Fibroblast of the aortic adventitia (primary cell): ENCODE results near the gene MCM10. TPM values are rescaled to one million over a fixed set of nuclear protein-coding genes. Genes with fewer than 3 reads are reported as not detected.

ENCODE experiments used
- DNase-seq: peaks from one replicate; pipeline ENCODE4 v3.0.0-alpha.2; 2010; ENCODE audit warnings: low read depth
- H3K4me3 ChIP-seq: 2 replicates; pipeline ENCODE4 v1.5.1; 2011; ENCODE audit warnings: low read depth, mild to moderate bottlenecking, control low read depth, low read length, moderate library complexity
- CTCF ChIP-seq: IDR thresholded peaks from 2 replicates; pipeline ENCODE4 v1.5.1; 2011; ENCODE audit warnings: mild to moderate bottlenecking, low read length, control low read depth, inconsistent platforms; ENCODE audit not compliant: insufficient read depth
- total RNA-seq: library from RNA; depleted of rRNA; stranded (reverse); fragments of >200 nt; gene quantifications from 2 replicates; pipeline ENCODE4 v1.2.3, GENCODE V29; 2012; ENCODE audit warnings: low replicate concordance

The MCM10 gene
- total RNA-seq, 1 donor: 19.5 TPM

GRCh38 chr10:13222566-13222965 is 61.2 kb downstream of the MCM10 start:
- no peak overlapping the region for H3K4me3 ChIP-seq
- no peak for TF ChIP-seq CTCF
- no peak for DNase-seq

- no peak for TF ChIP-seq CTCF
- no peak for DNase-seq
- no peak overlapping the region for H3K4me3 ChIP-seq
Observed at GRCh38 chr10:13223241-13223640, 61.9 kb downstream of the MCM10 start.

GRCh38 chr10:13224210-13224995 is 63.0 kb downstream of the MCM10 start:
- no peak for TF ChIP-seq CTCF

GRCh38 chr10:13225601-13226000 is 64.2 kb downstream of the MCM10 start:
- DNase-seq: no peak
- no peak overlapping the region for H3K4me3 ChIP-seq
- no peak for TF ChIP-seq CTCF

More at GRCh38 chr10:13224210-13224995, 63.0 kb downstream of the MCM10 start:
- H3K4me3 ChIP-seq: no peak overlapping the region
- DNase-seq: no peak

- H3K4me3 ChIP-seq: no peak overlapping the region
- DNase-seq: no peak
- TF ChIP-seq CTCF: no peak
Observed at GRCh38 chr10:13227031-13227430, 65.7 kb downstream of the MCM10 start.

- H3K4me3 ChIP-seq: no peak overlapping the region
- no peak for DNase-seq
- TF ChIP-seq CTCF: no peak
Observed at GRCh38 chr10:13231190-13231589, 69.8 kb downstream of the MCM10 start.

GRCh38 chr10:13231808-13232207 is 70.5 kb downstream of the MCM10 start:
- no peak for TF ChIP-seq CTCF
- DNase-seq: no peak
- no peak overlapping the region for H3K4me3 ChIP-seq
